K562 (cell line): ENCODE data around the gene CCNL2. TPM values are rescaled to one million over a fixed set of nuclear protein-coding genes. Genes with fewer than 3 reads are reported as not detected.

Experiments used
- BDP1 ChIP-seq: IDR thresholded peaks from 3 replicates; pipeline ENCODE4 v1.6.1; 2011; ENCODE audit not compliant: insufficient read length, insufficient read depth
- CHD2 ChIP-seq: IDR thresholded peaks from 2 replicates; pipeline ENCODE4 v1.6.1; 2011; ENCODE audit warnings: low read depth, low read length
- ETS2 ChIP-seq: IDR thresholded peaks from 2 replicates; pipeline ENCODE4 v1.6.1; 2016; ENCODE audit warnings: borderline replicate concordance, missing genetic modification characterization, mild to moderate bottlenecking, moderate library complexity, missing compliant biosample characterization; ENCODE audit not compliant: poor library complexity, severe bottlenecking
- HMGN3 ChIP-seq: IDR thresholded peaks from 2 replicates; pipeline ENCODE4 v1.6.1; 2011; ENCODE audit warnings: borderline replicate concordance, low read depth, mild to moderate bottlenecking, mixed read lengths, low read length; ENCODE audit not compliant: insufficient read length; ENCODE audit errors: extremely low read depth
- KAT7 ChIP-seq: sonication (generic); formaldehyde crosslinking; IDR thresholded peaks from 2 replicates; pipeline ENCODE4 v1.8.0; 2022; ENCODE audit warnings: missing genetic modification reagents, mild to moderate bottlenecking, borderline replicate concordance
- KLF10 ChIP-seq: fragments of 250-450 bp; sonication (Bioruptor Pico); IDR thresholded peaks from 2 replicates; pipeline ENCODE4 v1.6.1; 2021; ENCODE audit warnings: matching md5 sums
- MECOM ChIP-seq: fragments of 250-450 bp; sonication (Bioruptor Pico); IDR thresholded peaks from 2 replicates; pipeline ENCODE4 v1.8.0; 2022; ENCODE audit warnings: inconsistent platforms
- NR1H2 ChIP-seq: sonication (generic); formaldehyde crosslinking; IDR thresholded peaks from 2 replicates; pipeline ENCODE4 v1.4.0; 2020; ENCODE audit warnings: mild to moderate bottlenecking, missing genetic modification reagents
- PHB ChIP-seq: fragments of 250-450 bp; sonication (Bioruptor Pico); IDR thresholded peaks from 2 replicates; pipeline ENCODE4 v1.5.0; 2021
- PTBP1 ChIP-seq: fragments of 200-400 bp; formaldehyde crosslinking; IDR thresholded peaks from 2 replicates; pipeline ENCODE4 v1.6.1; 2017; ENCODE audit warnings: low read depth, low read length
- RBM25 ChIP-seq: fragments of 200-400 bp; formaldehyde crosslinking; IDR thresholded peaks from 2 replicates; pipeline ENCODE4 v1.6.1; 2018; ENCODE audit warnings: low read length, low read depth, moderate library complexity; ENCODE audit not compliant: severe bottlenecking
- SIN3A ChIP-seq, 2 experiments: fragments of 150-350 bp in 1 of 2; IDR thresholded peaks; 2 replicates each; pipeline ENCODE4 v1.6.1; 2011 to 2016; ENCODE audit warnings: borderline replicate concordance in 2 of 2, low read depth in 2 of 2, low read length in 2 of 2, mild to moderate bottlenecking in 2 of 2, moderate library complexity in 2 of 2; ENCODE audit not compliant: control insufficient read depth in 1 of 2
- TAF9B ChIP-seq: fragments of 450-650 bp; IDR thresholded peaks from 2 replicates; pipeline ENCODE4 v1.6.1; 2018; ENCODE audit warnings: mild to moderate bottlenecking; ENCODE audit not compliant: partially characterized antibody
- TGIF2 ChIP-seq: sonication (generic); formaldehyde crosslinking; IDR thresholded peaks from 2 replicates; pipeline ENCODE4 v1.8.1; 2022; ENCODE audit warnings: mild to moderate bottlenecking, missing genetic modification reagents, moderate library complexity
- ZNF133 ChIP-seq: fragments of 250-450 bp; sonication (Bioruptor Pico); IDR thresholded peaks from 2 replicates; pipeline ENCODE4 v1.4.0; 2020; ENCODE audit warnings: mild to moderate bottlenecking
- ZNF354B ChIP-seq: fragments of 250-450 bp; sonication (Bioruptor Pico); IDR thresholded peaks from 2 replicates; pipeline ENCODE4 v1.4.0; 2020
- ZNF561 ChIP-seq: fragments of 450-650 bp; formaldehyde crosslinking; conservative IDR thresholded peaks from 2 replicates; pipeline ENCODE4 v1.4.0; 2020; ENCODE audit warnings: mild to moderate bottlenecking, moderate library complexity
- ZNF778 ChIP-seq: fragments of 450-650 bp; formaldehyde crosslinking; IDR thresholded peaks from 2 replicates; pipeline ENCODE4 v1.4.0; 2020; ENCODE audit warnings: mild to moderate bottlenecking, moderate library complexity
- polyA plus RNA-seq, 8 experiments: library from polyadenylated mRNA; depleted of rRNA in 4 of 8; stranded (reverse) in 5 of 8; unstranded in 3 of 8; fragments of >200 nt; fragmentation: Nextera tagmentation in 2 of 8; fragmentation: Illumina TruSeq in 1 of 8; extraction: Ambion mirVana in 2 of 8; extraction: Trizol in 1 of 8; gene quantifications; 2 replicates each; pipeline versions ENCODE4 v1.2.1 to v1.2.3, GENCODE V29; 2011 to 2014; ENCODE audit warnings: inconsistent platforms in 1 of 8, missing spikeins in 1 of 8
- total RNA-seq, 7 experiments: library from RNA; depleted of rRNA in 6 of 7; stranded (reverse); fragments of >200 nt in 6 of 7; fragmentation: Illumina TruSeq in 2 of 7; extraction: Trizol in 2 of 7; gene quantifications; 2 replicates each; pipeline versions ENCODE4 v1.2.1 to v1.2.3, GENCODE V29; 2011 to 2021; ENCODE audit warnings: low replicate concordance in 1 of 7
- TF ChIP-seq, protein P1 (sequence below): sonication (generic); formaldehyde crosslinking; IDR thresholded peaks from 2 replicates; pipeline ENCODE4 v1.8.1; 2022; ENCODE audit warnings: missing genetic modification reagents
- TF ChIP-seq, protein P2 (sequence below): sonication (generic); formaldehyde crosslinking; IDR thresholded peaks from 2 replicates; pipeline ENCODE4 v1.8.0; 2022; ENCODE audit warnings: mild to moderate bottlenecking, missing genetic modification reagents
- TF ChIP-seq, protein P3 (sequence below): conservative IDR thresholded peaks from 2 replicates; pipeline ENCODE4 v1.6.1; 2011; ENCODE audit warnings: low read depth, mild to moderate bottlenecking, low read length; ENCODE audit not compliant: control insufficient read depth
- TF ChIP-seq, protein P4 (sequence below): IDR thresholded peaks from 2 replicates; pipeline ENCODE4 v1.6.1; 2011; ENCODE audit not compliant: insufficient read length; ENCODE audit errors: extremely low read depth

CCNL2 gene
- total and polyA plus RNA-seq, 9 of the 15 experiments (the other 6 are each of a cell fraction or from before 2014, with no cell fraction given), result 2.8 to 287 (median 94.5) TPM

DNA sequence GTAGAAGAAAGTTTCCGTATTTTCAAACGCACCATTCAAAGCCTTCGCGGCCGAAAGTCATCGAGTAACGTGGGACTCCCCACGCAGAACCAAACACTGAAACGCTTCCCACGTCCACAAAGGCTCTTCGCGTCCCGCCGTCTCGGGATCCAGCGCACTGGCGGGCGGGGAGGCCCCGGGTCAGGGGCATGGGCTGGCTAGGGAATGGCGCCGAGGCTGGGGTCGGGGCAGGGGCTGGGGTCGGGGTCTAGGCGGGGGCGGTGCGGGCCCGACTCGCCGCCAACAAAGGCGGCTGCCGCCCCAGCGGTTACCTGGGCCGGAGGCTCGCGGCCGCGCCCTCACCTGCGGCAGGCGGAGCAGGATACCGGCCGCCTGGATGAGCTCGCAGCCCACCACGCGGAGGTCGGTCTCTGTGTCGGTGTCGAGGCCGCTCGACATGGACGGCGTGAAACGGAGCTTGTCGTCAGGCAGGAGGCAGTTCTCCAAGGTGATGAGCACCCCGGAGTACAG lies 403 bp downstream of the CCNL2 start (continued):
- TF ChIP-seq, protein P1, sequence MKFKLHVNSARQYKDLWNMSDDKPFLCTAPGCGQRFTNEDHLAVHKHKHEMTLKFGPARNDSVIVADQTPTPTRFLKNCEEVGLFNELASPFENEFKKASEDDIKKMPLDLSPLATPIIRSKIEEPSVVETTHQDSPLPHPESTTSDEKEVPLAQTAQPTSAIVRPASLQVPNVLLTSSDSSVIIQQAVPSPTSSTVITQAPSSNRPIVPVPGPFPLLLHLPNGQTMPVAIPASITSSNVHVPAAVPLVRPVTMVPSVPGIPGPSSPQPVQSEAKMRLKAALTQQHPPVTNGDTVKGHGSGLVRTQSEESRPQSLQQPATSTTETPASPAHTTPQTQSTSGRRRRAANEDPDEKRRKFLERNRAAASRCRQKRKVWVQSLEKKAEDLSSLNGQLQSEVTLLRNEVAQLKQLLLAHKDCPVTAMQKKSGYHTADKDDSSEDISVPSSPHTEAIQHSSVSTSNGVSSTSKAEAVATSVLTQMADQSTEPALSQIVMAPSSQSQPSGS (CRISPR knock-in tag), result peak; percentile 46; the same call in 1 of the 2 replicates
- TF ChIP-seq ZNF354B (CRISPR knock-in tag), result no peak
- TF ChIP-seq, protein P2, sequence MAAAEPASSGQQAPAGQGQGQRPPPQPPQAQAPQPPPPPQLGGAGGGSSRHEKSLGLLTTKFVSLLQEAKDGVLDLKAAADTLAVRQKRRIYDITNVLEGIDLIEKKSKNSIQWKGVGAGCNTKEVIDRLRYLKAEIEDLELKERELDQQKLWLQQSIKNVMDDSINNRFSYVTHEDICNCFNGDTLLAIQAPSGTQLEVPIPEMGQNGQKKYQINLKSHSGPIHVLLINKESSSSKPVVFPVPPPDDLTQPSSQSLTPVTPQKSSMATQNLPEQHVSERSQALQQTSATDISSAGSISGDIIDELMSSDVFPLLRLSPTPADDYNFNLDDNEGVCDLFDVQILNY (CRISPR knock-in tag), result no peak
- no peak for TF ChIP-seq ZNF778 (CRISPR knock-in tag)
- no peak for TF ChIP-seq MECOM
- TF ChIP-seq CHD2, result no peak
- TF ChIP-seq, protein P3, sequence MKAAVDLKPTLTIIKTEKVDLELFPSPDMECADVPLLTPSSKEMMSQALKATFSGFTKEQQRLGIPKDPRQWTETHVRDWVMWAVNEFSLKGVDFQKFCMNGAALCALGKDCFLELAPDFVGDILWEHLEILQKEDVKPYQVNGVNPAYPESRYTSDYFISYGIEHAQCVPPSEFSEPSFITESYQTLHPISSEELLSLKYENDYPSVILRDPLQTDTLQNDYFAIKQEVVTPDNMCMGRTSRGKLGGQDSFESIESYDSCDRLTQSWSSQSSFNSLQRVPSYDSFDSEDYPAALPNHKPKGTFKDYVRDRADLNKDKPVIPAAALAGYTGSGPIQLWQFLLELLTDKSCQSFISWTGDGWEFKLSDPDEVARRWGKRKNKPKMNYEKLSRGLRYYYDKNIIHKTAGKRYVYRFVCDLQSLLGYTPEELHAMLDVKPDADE, result no peak
- TF ChIP-seq PTBP1, result no peak
- TF ChIP-seq BDP1, result no peak
- TF ChIP-seq ETS2 (tag), result no peak
- peak; percentile 81; the same call in 1 of the 2 replicates for TF ChIP-seq ZNF133 (CRISPR knock-in tag)
- TF ChIP-seq KLF10 (CRISPR knock-in tag), result no peak
- TF ChIP-seq ZNF561 (CRISPR knock-in tag), result 0 out of 2 replicates have a peak, but pooled peaks have one; percentile 21
- TF ChIP-seq HMGN3, result no peak
- TF ChIP-seq TGIF2 (CRISPR knock-in tag), result 0 out of 2 replicates have a peak, but pooled peaks have one; percentile 38
- TF ChIP-seq, protein P4, sequence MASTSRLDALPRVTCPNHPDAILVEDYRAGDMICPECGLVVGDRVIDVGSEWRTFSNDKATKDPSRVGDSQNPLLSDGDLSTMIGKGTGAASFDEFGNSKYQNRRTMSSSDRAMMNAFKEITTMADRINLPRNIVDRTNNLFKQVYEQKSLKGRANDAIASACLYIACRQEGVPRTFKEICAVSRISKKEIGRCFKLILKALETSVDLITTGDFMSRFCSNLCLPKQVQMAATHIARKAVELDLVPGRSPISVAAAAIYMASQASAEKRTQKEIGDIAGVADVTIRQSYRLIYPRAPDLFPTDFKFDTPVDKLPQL, result no peak
- no peak for TF ChIP-seq NR1H2 (CRISPR knock-in tag)
- no peak for TF ChIP-seq RBM25
- TF ChIP-seq KAT7 (CRISPR knock-in tag), result peak; percentile 68; the same call in 1 of the 2 replicates
- no peak for TF ChIP-seq TAF9B
- TF ChIP-seq PHB (CRISPR knock-in tag), result no peak
- 0 out of 4 replicates have a peak, but pooled peaks of 1 of the 2 experiments have one; percentile 64 for TF ChIP-seq SIN3A (IDR thresholded peaks at IDR 0.05; ENCODE audit: borderline replicate concordance in 2 of 2, control insufficient read depth in 1 of 2, low read depth in 2 of 2, low read length in 2 of 2)
